ENCODE results near the gene TEX51. TPM values are rescaled to one million over a fixed set of nuclear protein-coding genes. Genes with fewer than 3 reads are reported as not detected.

Gene TEX51
- polyA plus RNA-seq, 1 experiment: not detected

DNA sequence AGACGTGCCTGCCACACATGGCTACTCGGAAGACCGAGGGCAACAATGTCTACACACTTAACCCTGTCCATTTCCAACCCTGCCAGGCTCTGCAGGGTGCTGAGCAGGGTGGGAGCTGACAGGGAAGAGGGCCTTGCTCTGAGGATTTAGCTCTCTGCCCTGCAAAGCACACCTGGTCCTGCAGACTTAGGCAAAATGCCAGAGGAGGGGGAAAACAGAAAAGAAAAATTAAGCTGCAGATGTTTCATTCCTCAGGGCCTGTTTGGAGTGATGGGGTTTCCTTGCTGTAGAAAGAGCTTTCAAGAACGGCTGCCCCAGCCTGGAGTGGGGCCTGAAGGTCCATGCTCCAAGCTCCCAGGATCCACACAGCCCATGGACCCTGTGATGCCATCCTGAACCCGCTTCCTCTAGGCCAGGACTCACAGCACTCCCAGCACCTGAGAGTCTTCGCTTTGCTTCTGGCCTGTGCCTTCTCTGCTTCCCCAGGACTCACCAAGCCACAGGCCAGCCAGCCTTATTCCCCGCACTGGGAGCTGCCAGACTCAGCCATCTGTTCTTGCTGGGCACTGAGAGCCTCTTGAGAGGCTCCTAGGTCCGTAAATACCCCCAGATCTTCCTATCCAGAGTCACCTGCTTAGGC lies 9.1 kb upstream of the TEX51 start:
- Histone ChIP-seq H3K4me3 (ENCODE audit: low read depth, low read length) (no peak overlapping the region), H3K27ac (ENCODE audit: low read depth, low read length) (no peak overlapping the region), H3K9me3 (ENCODE audit: control insufficient read depth, insufficient read depth, low read length) (no peaks in the 10 kb centered on the region; the same call in 1 of the 2 replicates), H3K27me3 (ENCODE audit: control insufficient read depth, insufficient read depth, low read length) (peaks cover 7% of the 10 kb centered on the region)
- ChIA-PET POLR2A (no interaction called here), CTCF (no interaction called here)
- TF ChIP-seq, protein P1, sequence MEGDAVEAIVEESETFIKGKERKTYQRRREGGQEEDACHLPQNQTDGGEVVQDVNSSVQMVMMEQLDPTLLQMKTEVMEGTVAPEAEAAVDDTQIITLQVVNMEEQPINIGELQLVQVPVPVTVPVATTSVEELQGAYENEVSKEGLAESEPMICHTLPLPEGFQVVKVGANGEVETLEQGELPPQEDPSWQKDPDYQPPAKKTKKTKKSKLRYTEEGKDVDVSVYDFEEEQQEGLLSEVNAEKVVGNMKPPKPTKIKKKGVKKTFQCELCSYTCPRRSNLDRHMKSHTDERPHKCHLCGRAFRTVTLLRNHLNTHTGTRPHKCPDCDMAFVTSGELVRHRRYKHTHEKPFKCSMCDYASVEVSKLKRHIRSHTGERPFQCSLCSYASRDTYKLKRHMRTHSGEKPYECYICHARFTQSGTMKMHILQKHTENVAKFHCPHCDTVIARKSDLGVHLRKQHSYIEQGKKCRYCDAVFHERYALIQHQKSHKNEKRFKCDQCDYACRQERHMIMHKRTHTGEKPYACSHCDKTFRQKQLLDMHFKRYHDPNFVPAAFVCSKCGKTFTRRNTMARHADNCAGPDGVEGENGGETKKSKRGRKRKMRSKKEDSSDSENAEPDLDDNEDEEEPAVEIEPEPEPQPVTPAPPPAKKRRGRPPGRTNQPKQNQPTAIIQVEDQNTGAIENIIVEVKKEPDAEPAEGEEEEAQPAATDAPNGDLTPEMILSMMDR (IDR thresholded peaks at IDR 0.05; ENCODE audit: low read depth, low read length): no peak
- DNase-seq (ENCODE audit: low read depth, low spot score): no peak

GRCh38 chr2:126890136-126890510 lies 8.6 kb upstream of the TEX51 start:
- TF ChIP-seq, protein P1 (IDR thresholded peaks at IDR 0.05; ENCODE audit: low read depth, low read length): no peak
- DNase-seq (ENCODE audit: low read depth, low spot score): no peak
- H3K27me3 ChIP-seq (ENCODE audit: control insufficient read depth, insufficient read depth, low read length): peaks cover 7% of the 10 kb centered on the region
- no peaks in the 10 kb centered on the region; the same call in 1 of the 2 replicates for H3K9me3 ChIP-seq (ENCODE audit: control insufficient read depth, insufficient read depth, low read length)
- H3K4me3 ChIP-seq (ENCODE audit: low read depth, low read length): no peak overlapping the region
- CTCF ChIA-PET: no interaction called here
- no peak overlapping the region for H3K27ac ChIP-seq (ENCODE audit: low read depth, low read length)
- POLR2A ChIA-PET: no interaction called here

DNA sequence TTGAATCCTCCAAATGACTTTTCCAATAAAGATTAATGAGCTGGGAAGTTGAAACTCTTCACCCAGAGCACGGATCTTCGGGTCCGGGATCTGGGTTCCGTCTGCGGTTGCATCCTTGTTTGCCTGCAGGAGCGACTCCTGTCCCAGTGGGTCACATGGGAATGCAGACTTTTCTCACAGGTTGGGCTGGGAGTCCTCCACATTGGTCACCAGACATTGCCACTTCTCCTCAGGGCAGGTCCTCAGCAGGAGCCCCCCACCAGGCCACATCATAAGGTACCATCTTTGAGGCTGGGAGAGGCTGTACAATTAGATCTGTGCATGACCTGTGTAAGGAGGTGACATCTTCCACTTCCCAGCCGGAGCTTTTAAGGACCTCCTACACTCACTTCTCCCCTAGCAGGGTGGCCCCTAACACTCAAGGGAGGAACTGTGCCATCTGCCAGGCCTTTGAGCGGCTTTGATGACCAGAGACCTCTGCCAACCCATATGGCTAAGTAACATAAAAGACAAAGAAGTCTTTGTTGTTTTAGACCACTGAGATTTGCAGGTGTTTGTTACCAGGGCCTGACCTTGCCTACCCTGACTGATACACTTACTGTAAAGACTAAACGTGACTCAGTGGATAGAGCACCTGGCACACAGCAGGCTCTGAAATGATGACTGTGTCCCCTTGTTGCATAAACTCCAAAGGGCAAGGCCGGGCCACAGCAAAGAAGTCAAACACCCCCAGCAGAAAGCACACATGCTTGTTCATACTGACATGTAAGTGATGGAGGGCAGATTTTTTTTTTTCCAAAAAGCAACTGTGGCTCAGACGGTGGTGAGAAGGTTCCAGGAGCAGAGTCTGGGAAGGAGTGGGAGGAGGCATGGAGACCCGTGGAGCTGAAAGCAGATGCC lies 7.9 kb upstream of the TEX51 start:
- Histone ChIP-seq H3K27me3 (ENCODE audit: control insufficient read depth, insufficient read depth, low read length) (peaks cover 7% of the 10 kb centered on the region), H3K4me3 (ENCODE audit: low read depth, low read length) (no peak overlapping the region), H3K9me3 (ENCODE audit: control insufficient read depth, insufficient read depth, low read length) (no peaks in the 10 kb centered on the region; the same call in 1 of the 2 replicates), H3K27ac (ENCODE audit: low read depth, low read length) (no peak overlapping the region)
- POLR2A ChIA-PET: no interaction called here
- CTCF ChIA-PET: no interaction called here
- TF ChIP-seq, protein P1 (IDR thresholded peaks at IDR 0.05; ENCODE audit: low read depth, low read length): no peak
- no peak for DNase-seq (ENCODE audit: low read depth, low spot score)

DNA sequence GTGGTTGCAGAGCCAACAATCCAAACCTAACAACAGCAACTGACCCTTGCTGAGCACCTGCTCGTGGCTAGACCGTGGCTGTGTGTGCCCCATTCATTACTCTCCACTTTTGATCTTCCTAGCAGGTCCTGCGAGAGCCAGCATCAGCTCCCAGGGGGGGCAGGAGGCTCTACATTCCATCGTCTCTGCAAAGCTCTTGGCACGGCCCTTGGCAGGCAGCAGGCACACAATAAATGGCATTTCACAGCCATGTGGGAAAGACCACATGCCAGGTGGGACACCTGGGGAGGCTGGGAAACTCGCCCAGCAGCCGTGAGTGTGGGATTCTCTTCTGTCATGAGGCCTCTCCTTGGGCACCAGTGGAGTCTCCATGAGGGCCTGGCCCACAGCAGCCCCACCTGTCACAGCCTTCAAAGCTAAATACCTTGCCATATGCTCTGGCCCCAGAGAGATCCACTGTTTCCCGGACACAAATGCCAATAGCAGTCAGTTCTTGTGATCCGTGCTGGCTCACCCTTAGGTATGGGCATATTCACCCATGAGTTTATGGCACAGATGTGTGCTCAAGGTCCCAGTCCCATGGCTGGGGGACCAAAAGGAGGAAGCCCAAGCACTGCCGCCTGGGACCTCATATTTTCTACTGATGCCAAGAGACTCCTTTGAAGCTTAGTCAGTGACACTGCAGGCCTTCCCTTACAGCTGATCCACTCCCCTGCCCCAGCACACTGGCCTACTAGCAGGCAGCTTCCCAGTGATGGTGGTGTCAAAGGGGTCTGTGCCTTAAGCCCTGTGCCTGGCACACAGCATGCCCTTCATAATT lies 6.8 kb upstream of the TEX51 start:
- no peak overlapping the region for H3K4me3 ChIP-seq (ENCODE audit: low read depth, low read length)
- POLR2A ChIA-PET: no interaction called here
- H3K27me3 ChIP-seq (ENCODE audit: control insufficient read depth, insufficient read depth, low read length): peaks cover 7% of the 10 kb centered on the region
- DNase-seq (ENCODE audit: low read depth, low spot score): no peak
- no peak overlapping the region for H3K27ac ChIP-seq (ENCODE audit: low read depth, low read length)
- no peaks in the 10 kb centered on the region for H3K9me3 ChIP-seq (ENCODE audit: control insufficient read depth, insufficient read depth, low read length)
- TF ChIP-seq, protein P1 (IDR thresholded peaks at IDR 0.05; ENCODE audit: low read depth, low read length): no peak
- CTCF ChIA-PET: no interaction called here

All from AG04450 (cell line).